Hindlimb muscle (tissue), 1 donor: ENCODE measurements around the gene ZNF580. TPM values are rescaled to one million over a fixed set of nuclear protein-coding genes. Genes with fewer than 3 reads are reported as not detected.

Experiments used
- DNase-seq: peaks from one replicate; pipeline ENCODE4 v3.0.0-alpha.2; 2013
- polyA plus RNA-seq: library from polyadenylated mRNA; unstranded; fragments of 120-200 nt; gene quantifications from one replicate; pipeline ENCODE4 v1.2.1, GENCODE V29; 2013; ENCODE audit not compliant: insufficient read length

Gene ZNF580
- polyA plus RNA-seq, 1 donor = 26.0 TPM

DNA sequence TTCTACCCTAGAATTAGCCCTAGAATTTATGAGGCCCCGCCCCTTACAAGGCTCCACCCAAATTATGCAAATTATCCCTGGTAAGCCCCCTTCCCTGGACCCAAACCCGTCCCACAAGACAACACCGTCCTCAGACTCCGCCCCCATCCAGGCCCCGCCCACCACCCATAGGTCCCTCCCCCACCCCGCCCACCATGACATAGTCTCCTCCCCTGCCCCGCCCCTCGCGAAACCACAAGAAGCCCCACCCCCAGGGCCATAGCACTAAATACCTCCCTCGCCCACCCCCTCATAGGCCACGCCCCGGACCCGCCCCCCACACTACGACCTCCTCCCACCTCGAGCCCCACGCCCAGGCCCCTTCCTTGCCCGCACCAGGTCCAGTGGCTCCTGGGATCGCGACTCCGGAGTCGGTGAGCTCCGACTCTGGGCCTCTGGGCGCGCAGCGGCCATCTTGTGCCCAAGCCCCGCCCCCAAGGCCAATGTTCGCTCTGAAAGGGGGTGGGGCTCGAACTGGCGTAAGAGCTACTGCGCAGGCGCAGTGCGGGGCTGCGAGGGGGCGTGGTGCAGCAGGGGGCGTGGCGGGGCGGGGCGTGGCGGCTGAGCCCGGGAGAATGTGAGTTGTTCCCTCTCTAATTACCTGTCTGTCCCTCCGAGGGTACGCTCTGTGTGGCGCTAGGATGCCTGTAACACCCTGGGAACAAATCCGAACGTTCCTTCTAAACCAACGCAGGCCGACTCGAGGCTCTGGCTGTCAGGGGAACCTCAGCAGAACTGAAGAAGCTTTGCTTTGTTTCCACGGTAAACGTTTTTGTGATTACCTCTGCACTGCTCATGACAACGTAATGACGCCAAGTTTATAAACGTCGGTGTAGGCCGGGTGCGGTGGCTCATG, 16.4 kb upstream of the ZNF580 start, which contains the start of gene ZNF784:
Gene ZNF784 (minus strand): TSS at position 458 of the 895 bp plus-strand sequence. CDS start 5 bp downstream, at position 453.
- peak; percentile 95 for DNase-seq

DNA sequence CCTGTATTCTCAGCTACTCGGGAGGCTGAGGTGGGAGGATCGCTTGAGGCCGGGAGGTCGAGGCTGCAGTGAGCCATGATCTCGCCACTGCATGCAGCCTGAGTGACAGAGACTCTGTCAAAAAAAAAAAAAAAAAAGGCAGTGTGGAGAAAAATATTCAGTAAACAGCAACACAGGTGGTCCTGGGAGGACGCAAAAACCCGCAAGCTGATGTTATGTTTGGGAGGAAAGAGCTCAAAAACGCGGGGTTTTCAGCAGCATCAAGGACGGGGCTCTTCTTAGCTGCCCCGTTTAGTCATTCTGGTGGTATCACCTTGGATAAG, 15.8 kb upstream of the ZNF580 start:
- no peak for DNase-seq

DNA sequence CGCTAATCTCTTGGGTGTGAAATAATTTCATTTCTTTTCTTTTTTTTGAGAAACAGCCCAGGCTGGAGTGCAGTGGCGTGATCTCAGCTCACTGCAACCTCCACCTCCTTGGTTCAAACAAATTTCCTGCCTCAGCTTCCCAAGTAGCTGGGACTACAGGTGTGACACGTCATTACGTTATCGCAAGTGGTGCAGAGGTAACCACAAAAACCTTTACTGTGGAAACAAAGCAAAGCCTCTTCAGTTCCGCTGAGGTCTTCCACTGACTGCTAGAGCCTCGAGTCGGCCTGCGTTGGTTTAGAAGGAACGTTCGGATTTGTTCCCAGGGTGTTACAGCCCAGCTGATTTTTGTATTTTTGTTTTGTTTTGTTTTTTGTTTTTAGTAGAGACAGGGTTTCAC, 14.5 kb upstream of the ZNF580 start:
- no peak for DNase-seq

DNA sequence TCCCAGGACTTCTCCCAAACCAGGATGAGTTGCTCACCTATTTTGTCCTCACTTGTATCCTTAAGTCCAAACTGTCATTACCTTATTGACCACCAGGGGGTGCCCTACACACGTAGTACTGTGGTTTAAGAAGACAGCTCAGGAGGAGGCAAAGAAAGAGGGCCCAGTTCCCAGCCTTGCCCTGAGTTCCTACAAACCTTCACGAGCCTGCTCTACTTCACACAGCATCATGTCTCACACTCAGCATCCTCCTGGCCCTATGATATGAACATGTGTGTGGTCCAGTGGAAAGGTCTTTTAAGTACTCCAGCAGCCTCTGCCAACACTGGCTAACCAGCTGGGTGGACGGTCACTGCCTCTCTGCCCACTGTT, 8.4 kb upstream of the ZNF580 start:
- DNase-seq = peak; percentile 90

- no peak for DNase-seq
These were observed 6.9 kb upstream of the ZNF580 start for GRCh38 chr19:55633861-55634260.

DNA sequence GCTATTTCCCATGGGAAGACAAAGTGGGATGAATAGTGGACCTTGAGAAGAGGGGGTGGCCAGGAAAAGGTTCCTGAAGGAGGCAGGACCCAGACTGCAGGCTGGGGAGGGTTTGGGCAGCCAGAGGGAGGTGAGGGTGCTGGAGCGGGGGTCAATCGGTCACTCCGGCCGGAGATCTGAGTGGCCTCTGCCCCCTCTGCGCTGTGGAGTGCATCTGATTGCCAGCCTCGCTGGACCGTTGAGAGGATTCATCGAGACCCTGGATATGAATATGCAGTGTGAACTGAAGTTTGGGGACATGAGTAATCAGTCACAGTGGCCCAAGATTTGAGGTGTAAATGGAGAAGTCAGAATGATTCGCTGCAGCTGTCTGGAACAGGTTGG, 5.5 kb upstream of the ZNF580 start:
- DNase-seq = no peak

GRCh38 chr19:55635856-55636440, 4.9 kb upstream of the ZNF580 start:
- no peak for DNase-seq

DNA sequence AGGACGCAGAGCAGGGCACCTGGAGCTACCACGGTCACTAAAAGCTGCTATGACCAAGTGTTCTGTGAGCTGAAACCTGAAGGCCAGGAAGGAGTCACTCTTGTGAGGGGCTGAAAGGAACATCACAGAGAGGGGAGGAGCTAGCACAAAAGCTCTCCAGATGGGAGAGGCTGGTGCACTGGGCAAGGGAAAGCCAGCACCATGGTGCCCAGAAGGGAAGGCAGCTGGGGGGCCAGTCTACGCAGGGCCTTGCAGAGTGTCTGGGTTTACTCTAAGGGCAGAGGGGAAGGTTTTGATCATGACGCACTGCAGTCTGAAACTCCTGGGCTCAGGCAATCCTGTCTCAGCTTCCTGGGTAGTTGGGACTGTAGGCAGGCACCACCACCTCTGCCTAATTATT, 4.1 kb upstream of the ZNF580 start:
- DNase-seq = no peak

DNA sequence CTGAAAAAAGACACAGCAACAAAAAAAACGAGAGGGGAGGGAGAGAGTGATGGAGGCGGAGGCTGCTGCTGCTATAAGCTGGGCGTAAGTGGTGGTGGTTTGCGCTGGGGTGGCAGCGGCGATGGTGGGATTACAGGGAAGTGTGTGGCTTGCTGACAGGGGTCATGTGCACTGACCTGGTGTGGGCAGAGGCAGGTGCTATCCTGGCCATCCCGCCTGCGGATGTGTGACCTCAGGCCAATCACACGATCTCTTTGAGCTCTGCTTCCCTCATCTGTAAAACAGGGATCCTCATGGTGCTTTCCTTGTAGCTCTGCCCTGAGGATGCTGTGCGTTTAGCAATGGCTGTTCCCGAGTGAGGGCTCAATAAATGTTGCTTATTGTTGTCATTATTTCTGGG, 3.3 kb upstream of the ZNF580 start:
- no peak for DNase-seq

- DNase-seq = no peak
These were observed 1.9 kb upstream of the ZNF580 start for GRCh38 chr19:55638864-55639359.

DNA sequence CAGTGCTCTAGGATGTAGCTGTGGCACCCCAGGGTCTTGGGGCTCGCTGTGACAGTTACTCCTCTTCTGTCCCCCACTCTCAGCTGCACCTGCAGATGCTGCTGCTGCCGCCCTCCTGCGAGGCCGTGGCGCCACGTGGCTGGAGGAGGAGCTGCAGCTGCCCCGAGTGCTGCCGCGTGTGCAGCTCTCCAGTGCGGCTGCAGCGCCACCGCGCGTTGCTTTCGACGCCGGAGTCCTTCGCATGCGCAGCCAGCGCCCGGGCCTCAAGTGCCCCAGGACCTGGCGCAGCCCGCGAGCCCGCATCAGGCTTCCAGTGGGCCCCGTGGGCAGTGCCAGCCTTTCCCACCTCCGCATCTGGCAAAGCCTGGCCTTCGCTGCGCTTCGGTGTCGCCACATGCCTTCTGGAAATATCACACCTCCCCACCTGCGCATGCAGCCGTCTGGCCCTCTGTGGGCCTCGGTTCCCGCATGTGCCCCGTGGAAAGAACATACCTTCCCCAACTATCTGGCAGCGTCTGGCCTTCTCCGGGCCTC, 692 bp upstream of the ZNF580 start:
- peak; percentile 77 for DNase-seq

- no peak for DNase-seq
These were observed 787 bp downstream of the ZNF580 start for GRCh38 chr19:55641426-55642152.

- DNase-seq = no peak
These were observed 1.6 kb downstream of the ZNF580 start for GRCh38 chr19:55642153-55643002.

DNA sequence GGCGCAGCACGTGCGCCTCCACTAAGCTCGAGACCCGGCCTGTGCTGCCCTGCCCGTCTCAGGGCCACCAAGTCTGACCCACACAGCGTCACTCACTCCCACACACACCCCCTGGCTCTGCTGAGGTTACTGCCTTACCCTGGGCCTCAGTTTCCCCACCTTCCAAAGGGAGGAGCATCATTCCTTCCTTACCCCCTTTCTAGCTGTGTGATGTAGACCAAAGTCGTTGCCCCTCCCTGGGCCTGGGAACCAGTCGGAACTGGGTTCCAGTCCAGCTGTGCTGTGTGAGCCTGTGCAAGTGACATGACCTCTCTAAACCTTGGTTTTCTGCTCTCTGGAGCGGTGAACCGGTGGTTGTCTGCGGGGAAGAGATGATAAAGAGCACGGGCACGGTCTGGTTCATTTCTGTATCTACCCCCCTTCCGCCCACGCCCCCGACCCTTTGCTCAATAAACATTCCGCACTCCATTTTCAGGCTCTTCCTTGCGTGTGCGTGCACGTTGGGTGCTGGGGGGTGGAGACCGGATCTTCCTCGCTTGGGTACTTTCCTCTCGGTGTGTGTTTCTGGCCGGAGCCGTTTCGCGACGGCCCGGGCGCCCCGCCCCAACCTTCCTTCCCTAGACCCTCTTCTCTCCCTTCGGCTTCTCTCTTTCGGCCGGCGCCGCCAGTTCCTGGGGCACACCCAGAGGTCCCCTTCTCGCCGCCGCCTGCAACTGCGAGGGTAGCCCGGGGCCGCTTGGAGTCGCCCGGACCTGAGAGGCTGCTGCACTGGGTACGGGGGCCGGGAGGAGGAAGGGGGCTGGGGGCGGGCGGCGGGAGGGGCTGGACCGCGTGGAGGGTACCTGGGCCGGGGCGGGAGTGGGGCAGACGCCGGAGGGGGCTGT, 2.4 kb downstream of the ZNF580 start, which contains the start of gene ZNF581:
Gene ZNF581 (plus strand): TSS at position 647 of the 884 bp plus-strand sequence. CDS start 923 bp downstream, outside the sequence.
- DNase-seq = peak; percentile 83

DNA sequence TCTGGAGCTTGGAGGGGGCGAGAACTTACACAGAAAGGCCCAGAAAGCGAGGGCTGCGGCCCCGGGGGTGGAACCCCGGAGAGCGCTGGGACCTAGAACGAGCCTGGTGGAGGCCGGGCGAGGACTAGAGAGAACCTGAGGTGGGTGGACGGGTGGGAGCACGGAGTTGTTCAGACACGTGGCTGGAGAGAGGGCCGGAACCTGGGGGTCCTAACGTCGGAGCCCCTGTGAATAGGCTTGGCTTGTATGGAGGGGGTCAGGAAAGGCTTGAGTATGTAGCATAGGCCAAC, 3.0 kb downstream of the ZNF580 start:
- DNase-seq = no peak

GRCh38 chr19:55644191-55644833, 3.5 kb downstream of the ZNF580 start:
- DNase-seq = no peak

- DNase-seq = no peak
These were observed 4.2 kb downstream of the ZNF580 start for GRCh38 chr19:55644842-55645511.

DNA sequence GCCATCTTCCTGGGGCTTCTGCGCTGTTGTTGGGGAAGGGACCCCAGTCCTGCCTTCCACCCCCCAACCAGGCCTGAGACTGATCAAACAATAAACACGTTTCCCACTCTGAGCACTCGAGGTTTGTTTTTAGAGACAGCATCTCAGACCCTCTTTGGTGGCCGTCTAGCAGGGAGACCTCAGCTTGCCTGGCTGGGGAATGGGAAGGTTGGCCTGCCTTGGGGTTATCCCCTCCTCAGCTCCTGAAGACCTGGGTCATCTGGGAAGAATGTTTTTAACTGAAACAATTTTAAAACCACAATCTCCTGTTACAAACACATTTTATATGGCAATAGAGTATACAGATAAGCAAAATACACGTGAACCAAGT, 4.7 kb downstream of the ZNF580 start:
- DNase-seq = no peak

- no peak for DNase-seq
These were observed 6.3 kb downstream of the ZNF580 start for GRCh38 chr19:55646889-55647731.
